Neural cell (in vitro differentiated cells): Measurements from ENCODE around the gene OR7C1. TPM values are rescaled to one million over a fixed set of nuclear protein-coding genes. Genes with fewer than 3 reads are reported as not detected.
"Not testable (repeated sequence)": the region's sequence is repeated elsewhere in the genome, so short reads cannot be mapped to it uniquely, and the experiment has no call there.

Source experiments
- H2AFZ ChIP-seq: fragments of 200-600, 300-800 bp; sonication (generic), shearing (Covaris generic); 2 replicates; pipeline ENCODE4 v1.6.0; 2014; ENCODE audit warnings: low read depth, mild to moderate bottlenecking, antibody characterized with exemption, low read length, moderate library complexity
- H3F3A ChIP-seq: fragments of 200-600 bp; shearing (Covaris generic); 2 replicates; pipeline ENCODE4 v1.6.1; 2016; ENCODE audit warnings: mild to moderate bottlenecking, moderate library complexity, mixed read lengths, antibody characterized with exemption, low read length; ENCODE audit not compliant: insufficient read depth, poor library complexity, severe bottlenecking
- H3K27ac ChIP-seq: fragments of 200-600, 300-800 bp; sonication (generic), shearing (Covaris generic); 2 replicates; pipeline ENCODE4 v1.5.1; 2014; ENCODE audit warnings: mild to moderate bottlenecking, low read length, moderate library complexity
- H3K27me3 ChIP-seq: fragments of 300-800, 200-600 bp; sonication (generic), shearing (Covaris generic); 2 replicates; pipeline ENCODE4 v1.6.0; 2014; ENCODE audit warnings: mild to moderate bottlenecking, low read depth, low read length, moderate library complexity; ENCODE audit not compliant: insufficient read depth
- H3K36me3 ChIP-seq: fragments of 300-800, 200-600 bp; sonication (generic), shearing (Covaris generic); 2 replicates; pipeline ENCODE4 v1.5.1; 2014; ENCODE audit warnings: mild to moderate bottlenecking, antibody characterized with exemption, low read length, moderate library complexity; ENCODE audit not compliant: insufficient read depth
- H3K4me2 ChIP-seq: fragments of 300-800, 200-600 bp; sonication (generic), shearing (Covaris generic); 2 replicates; pipeline ENCODE4 v1.6.0; 2014; ENCODE audit warnings: mild to moderate bottlenecking, low read length
- H3K4me3 ChIP-seq: fragments of 300-800, 200-600 bp; sonication (generic), shearing (Covaris generic); 2 replicates; pipeline ENCODE4 v1.5.1; 2014; ENCODE audit warnings: mild to moderate bottlenecking, low read length, moderate library complexity
- H3K79me2 ChIP-seq: fragments of 200-600 bp; shearing (Covaris generic); replicated peaks from 2 replicates; pipeline ENCODE4 v1.6.0; 2014; ENCODE audit warnings: mild to moderate bottlenecking, low read length, moderate library complexity; ENCODE audit not compliant: insufficient read depth
- H3K9ac ChIP-seq: fragments of 300-800, 200-600 bp; sonication (generic), shearing (Covaris generic); 2 replicates; pipeline ENCODE4 v1.6.1; 2016; ENCODE audit warnings: mild to moderate bottlenecking, low read length, mixed read lengths
- H3K9me2 ChIP-seq: fragments of 200-600 bp; shearing (Covaris generic); 2 replicates; pipeline ENCODE4 v1.6.1; 2016; ENCODE audit warnings: mild to moderate bottlenecking, low read length, mixed read lengths; ENCODE audit not compliant: insufficient read depth
- H3K9me3 ChIP-seq: fragments of 200-600, 300-800 bp; sonication (generic), shearing (Covaris generic); 2 replicates; pipeline ENCODE4 v1.6.1; 2016; ENCODE audit warnings: mild to moderate bottlenecking, mixed run types, low read length, moderate library complexity, mixed read lengths
- H4K20me1 ChIP-seq: fragments of 200-600 bp; shearing (Covaris generic); 2 replicates; pipeline ENCODE4 v1.6.1; 2016; ENCODE audit warnings: mild to moderate bottlenecking, mixed run types; ENCODE audit not compliant: insufficient read depth
- CTCF ChIP-seq: fragments of 450-650 bp; IDR thresholded peaks from 2 replicates; pipeline ENCODE4 v1.5.1; 2014; ENCODE audit warnings: antibody characterized with exemption, mild to moderate bottlenecking, moderate library complexity; ENCODE audit not compliant: poor library complexity, severe bottlenecking
- EP300 ChIP-seq: fragments of 450-650 bp; conservative IDR thresholded peaks from 2 replicates; pipeline ENCODE4 v1.6.1; 2014; ENCODE audit warnings: antibody characterized with exemption, mild to moderate bottlenecking, moderate library complexity; ENCODE audit not compliant: poor library complexity, severe bottlenecking
- EZH2 ChIP-seq: fragments of 200-600, 300-800 bp; shearing (Covaris generic), sonication (generic); IDR thresholded peaks from 2 replicates; pipeline ENCODE4 v1.6.1; 2014; ENCODE audit warnings: antibody characterized with exemption, low read length, borderline replicate concordance, mild to moderate bottlenecking; ENCODE audit not compliant: insufficient read depth, poor library complexity, severe bottlenecking
- MXI1 ChIP-seq: fragments of 450-650 bp; conservative IDR thresholded peaks from 2 replicates; pipeline ENCODE4 v1.6.1; 2014; ENCODE audit warnings: antibody characterized with exemption, mild to moderate bottlenecking; ENCODE audit not compliant: poor library complexity, severe bottlenecking
- POLR2AphosphoS5 ChIP-seq: IDR thresholded peaks from 2 replicates; pipeline ENCODE4 v1.6.1; 2012
- RAD21 ChIP-seq: fragments of 450-650 bp; conservative IDR thresholded peaks from 2 replicates; pipeline ENCODE4 v1.6.1; 2014; ENCODE audit warnings: antibody characterized with exemption, mild to moderate bottlenecking, moderate library complexity
- REST ChIP-seq: IDR thresholded peaks from 2 replicates; pipeline ENCODE4 v1.6.1; 2012; ENCODE audit warnings: borderline replicate concordance
- SMC3 ChIP-seq: fragments of 450-650 bp; conservative IDR thresholded peaks from 2 replicates; pipeline ENCODE4 v1.6.1; 2014; ENCODE audit warnings: antibody characterized with exemption, mild to moderate bottlenecking, moderate library complexity; ENCODE audit not compliant: poor library complexity
- TAF1 ChIP-seq: IDR thresholded peaks from 2 replicates; pipeline ENCODE4 v1.6.1; 2012; ENCODE audit warnings: low read depth
- polyA plus RNA-seq: library from polyadenylated mRNA; depleted of rRNA; stranded (reverse); fragments of >200 nt; gene quantifications from 2 replicates; pipeline ENCODE4 v1.2.3, GENCODE V29; 2014

Gene OR7C1
- polyA plus RNA-seq, 1 donor from 2014 or later: not detected

- H3K27me3 ChIP-seq: peaks cover 14% of the 10 kb centered on the region
- no peaks in the 10 kb centered on the region for H3F3A ChIP-seq
- no peaks in the 10 kb centered on the region for H4K20me1 ChIP-seq
- no peak overlapping the region for H2AFZ ChIP-seq
- TF ChIP-seq CTCF: no peak
- TF ChIP-seq EP300: no peak
- no peak for TF ChIP-seq TAF1
- TF ChIP-seq RAD21: no peak
- TF ChIP-seq EZH2: no peak
- no peak for TF ChIP-seq SMC3
- no peak for TF ChIP-seq POLR2AphosphoS5
- TF ChIP-seq REST: no peak
- no peak for TF ChIP-seq MXI1
- no peak overlapping the region for H3K9ac ChIP-seq
- H3K9me2 ChIP-seq: no peaks in the 10 kb centered on the region
- no peaks in the 10 kb centered on the region for H3K36me3 ChIP-seq
- H3K79me2 ChIP-seq: no peaks in the 10 kb centered on the region
- no peak overlapping the region for H3K27ac ChIP-seq
- H3K4me3 ChIP-seq: no peak overlapping the region
- no peaks in the 10 kb centered on the region for H3K9me3 ChIP-seq
- no peak overlapping the region for H3K4me2 ChIP-seq
Measured at GRCh38 chr19:14779151-14779550, 55.8 kb downstream of the OR7C1 start.

GRCh38 chr19:14778110-14778845, 56.7 kb downstream of the OR7C1 start, which contains the start of gene ADGRE2:
TSS of gene ADGRE2 (minus strand) at chr19:14778560. CDS start at chr19:14776756, 1,804 bp downstream.
- not testable (repeated sequence) for H3K9me2 ChIP-seq, H3F3A ChIP-seq, H3K79me2 ChIP-seq, H3K4me3 ChIP-seq, H3K9ac ChIP-seq, H3K27ac ChIP-seq, H4K20me1 ChIP-seq, H3K4me2 ChIP-seq, H3K36me3 ChIP-seq, H2AFZ ChIP-seq, H3K9me3 ChIP-seq
- H3K27me3 ChIP-seq: peaks cover 14% of the 10 kb centered on the region

- H3K27ac ChIP-seq, H3K9me2 ChIP-seq, H3K4me3 ChIP-seq, H3K9ac ChIP-seq, H2AFZ ChIP-seq, H4K20me1 ChIP-seq, H3F3A ChIP-seq, H3K36me3 ChIP-seq, H3K79me2 ChIP-seq, H3K4me2 ChIP-seq, H3K9me3 ChIP-seq: not testable (repeated sequence)
- peaks cover 14% of the 10 kb centered on the region for H3K27me3 ChIP-seq
Measured at GRCh38 chr19:14777645-14778044, 57.3 kb downstream of the OR7C1 start.
